Thyroid gland (tissue), 4 donors: ENCODE results near the gene RGS13.

Source experiments
- POLR2A ChIP-seq, 2 donors: fragments of 450-650 bp; IDR thresholded peaks; one replicate each; pipeline ENCODE4 v1.6.1; 2017; ENCODE audit warnings: antibody characterized with exemption in 2 of 2, mild to moderate bottlenecking in 2 of 2, moderate library complexity in 1 of 2
- TF ChIP-seq, protein P1 (sequence below), 6 experiments: fragments of 200-600 bp in 3 of 6; fragments of 450-650 bp in 3 of 6; sonication (generic) in 3 of 6; IDR thresholded peaks; one replicate each; pipeline ENCODE4 v1.5.1; 2016 to 2019; ENCODE audit warnings: antibody characterized with exemption in 6 of 6, mild to moderate bottlenecking in 2 of 6, inconsistent platforms in 1 of 6, moderate library complexity in 1 of 6

DNA sequence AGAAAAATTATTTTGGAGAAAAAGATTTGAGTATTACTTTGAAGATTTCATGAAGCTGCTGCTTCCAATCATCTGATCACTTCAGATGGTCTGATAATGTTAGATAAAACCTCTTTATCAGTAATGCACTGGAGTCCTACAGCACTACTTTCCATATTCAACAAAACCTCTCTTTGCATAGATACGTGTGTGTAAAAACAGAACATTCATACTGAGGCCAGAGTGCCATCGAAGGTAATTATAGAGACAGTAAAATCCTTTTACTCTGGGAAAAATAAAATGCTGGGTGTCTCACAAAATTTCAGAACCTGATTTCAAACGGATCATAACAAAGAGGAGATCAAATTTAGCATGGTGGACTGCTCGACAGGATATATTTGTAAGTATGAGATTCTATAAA lies at the start of gene RGS13:
- TF ChIP-seq POLR2A (IDR thresholded peaks at IDR 0.05): no peak
- TF ChIP-seq, protein P1, sequence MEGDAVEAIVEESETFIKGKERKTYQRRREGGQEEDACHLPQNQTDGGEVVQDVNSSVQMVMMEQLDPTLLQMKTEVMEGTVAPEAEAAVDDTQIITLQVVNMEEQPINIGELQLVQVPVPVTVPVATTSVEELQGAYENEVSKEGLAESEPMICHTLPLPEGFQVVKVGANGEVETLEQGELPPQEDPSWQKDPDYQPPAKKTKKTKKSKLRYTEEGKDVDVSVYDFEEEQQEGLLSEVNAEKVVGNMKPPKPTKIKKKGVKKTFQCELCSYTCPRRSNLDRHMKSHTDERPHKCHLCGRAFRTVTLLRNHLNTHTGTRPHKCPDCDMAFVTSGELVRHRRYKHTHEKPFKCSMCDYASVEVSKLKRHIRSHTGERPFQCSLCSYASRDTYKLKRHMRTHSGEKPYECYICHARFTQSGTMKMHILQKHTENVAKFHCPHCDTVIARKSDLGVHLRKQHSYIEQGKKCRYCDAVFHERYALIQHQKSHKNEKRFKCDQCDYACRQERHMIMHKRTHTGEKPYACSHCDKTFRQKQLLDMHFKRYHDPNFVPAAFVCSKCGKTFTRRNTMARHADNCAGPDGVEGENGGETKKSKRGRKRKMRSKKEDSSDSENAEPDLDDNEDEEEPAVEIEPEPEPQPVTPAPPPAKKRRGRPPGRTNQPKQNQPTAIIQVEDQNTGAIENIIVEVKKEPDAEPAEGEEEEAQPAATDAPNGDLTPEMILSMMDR (IDR thresholded peaks at IDR 0.05): no peak
